ENCODE data around the gene BPIFA2.

The BPIFA2 gene

GRCh38 chr20:33148040-33148439 lies 19.9 kb upstream of the BPIFA2 start:
- Histone ChIP-seq H3K79me2 (ENCODE audit: insufficient read depth, low read length) (no peaks in the 10 kb centered on the region), H3K9me3 (ENCODE audit: insufficient read depth, low read depth, low read length) (no peaks in the 10 kb centered on the region), H3K9ac (ENCODE audit: low read depth, low read length, poor library complexity, severe bottlenecking) (no peak overlapping the region), H3K4me3 (ENCODE audit: low read length, poor library complexity, severe bottlenecking) (no peak overlapping the region), H2AFZ (ENCODE audit: low read length) (no peak overlapping the region), H4K20me1 (ENCODE audit: insufficient read depth, low read length, poor library complexity, severe bottlenecking) (no peaks in the 10 kb centered on the region), H3K9me2 (replicated peaks; ENCODE audit: low read depth, low read length) (no peaks in the 10 kb centered on the region), H3K27me3 (ENCODE audit: insufficient read depth, low read length, poor library complexity, severe bottlenecking) (no peaks in the 10 kb centered on the region), H3K36me3 (ENCODE audit: insufficient read depth, low read length) (no peaks in the 10 kb centered on the region), H3K4me2 (ENCODE audit: low read depth, low read length, poor library complexity, severe bottlenecking) (no peak overlapping the region), H3K4me1 (ENCODE audit: insufficient read depth, low read length, poor library complexity, severe bottlenecking) (no peaks in the 10 kb centered on the region), H3F3A (ENCODE audit: low read depth) (no peaks in the 10 kb centered on the region)
- TF ChIP-seq CTCF (conservative IDR thresholded peaks at IDR 0.05; ENCODE audit: low read length) = no peak
- no peak for TF ChIP-seq EZH2phosphoT487 (IDR thresholded peaks at IDR 0.05; ENCODE audit: borderline replicate concordance)

- Histone ChIP-seq H3K9me2 (replicated peaks; ENCODE audit: low read depth, low read length) (no peaks in the 10 kb centered on the region), H3K36me3 (ENCODE audit: insufficient read depth, low read length) (no peaks in the 10 kb centered on the region), H3K9me3 (ENCODE audit: insufficient read depth, low read depth, low read length) (no peaks in the 10 kb centered on the region), H3K4me2 (ENCODE audit: low read depth, low read length, poor library complexity, severe bottlenecking) (no peak overlapping the region), H3F3A (ENCODE audit: low read depth) (no peaks in the 10 kb centered on the region), H3K4me3 (ENCODE audit: low read length, poor library complexity, severe bottlenecking) (no peak overlapping the region), H3K4me1 (ENCODE audit: insufficient read depth, low read length, poor library complexity, severe bottlenecking) (no peaks in the 10 kb centered on the region), H2AFZ (ENCODE audit: low read length) (no peak overlapping the region), H3K9ac (ENCODE audit: low read depth, low read length, poor library complexity, severe bottlenecking) (no peak overlapping the region), H3K27me3 (ENCODE audit: insufficient read depth, low read length, poor library complexity, severe bottlenecking) (no peaks in the 10 kb centered on the region), H3K79me2 (ENCODE audit: insufficient read depth, low read length) (no peaks in the 10 kb centered on the region), H4K20me1 (ENCODE audit: insufficient read depth, low read length, poor library complexity, severe bottlenecking) (no peaks in the 10 kb centered on the region)
- TF ChIP-seq CTCF (conservative IDR thresholded peaks at IDR 0.05; ENCODE audit: low read length) (no peak), EZH2phosphoT487 (IDR thresholded peaks at IDR 0.05; ENCODE audit: borderline replicate concordance) (no peak)
These were observed 13.7 kb upstream of the BPIFA2 start for GRCh38 chr20:33154252-33154651.

DNA sequence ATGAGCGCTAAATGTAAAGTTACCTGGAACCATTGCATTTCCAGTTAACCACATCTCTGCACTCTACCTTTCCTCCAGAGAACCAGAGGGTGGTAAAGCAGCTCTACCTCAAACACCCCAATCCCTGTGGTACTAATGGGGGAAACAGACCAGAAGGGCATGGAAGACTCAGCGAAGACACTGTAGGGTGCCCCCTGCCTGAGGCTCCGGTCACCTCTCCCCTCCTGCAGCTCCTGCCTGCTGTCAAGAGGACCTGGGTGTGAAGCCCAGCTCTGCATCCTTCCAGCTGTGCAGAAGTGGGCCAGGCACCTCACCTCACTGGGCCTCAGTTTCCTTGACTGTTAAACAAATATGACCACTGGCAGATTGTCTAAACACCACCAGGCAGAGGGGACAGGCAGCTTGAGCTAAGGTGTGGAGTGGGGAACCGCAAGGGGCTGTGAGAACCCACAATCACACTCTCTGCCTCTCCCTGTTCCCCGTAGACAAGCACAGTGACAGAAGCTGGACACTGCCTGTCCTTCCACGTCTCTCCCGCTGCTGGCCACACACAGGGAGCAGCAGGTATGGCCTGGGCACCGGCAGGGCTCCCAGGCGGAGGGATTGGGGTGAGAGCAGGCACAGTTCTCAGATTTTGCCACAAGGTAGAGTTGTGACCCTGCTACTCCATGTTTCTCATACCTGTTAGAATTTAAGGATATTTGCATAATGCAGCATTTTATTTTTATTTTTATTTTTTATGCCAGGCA lies 9.1 kb upstream of the BPIFA2 start:
- Histone ChIP-seq H3K9ac (ENCODE audit: low read depth, low read length, poor library complexity, severe bottlenecking) (no peak overlapping the region), H2AFZ (ENCODE audit: low read length) (no peak overlapping the region), H3K9me2 (replicated peaks; ENCODE audit: low read depth, low read length) (no peaks in the 10 kb centered on the region), H3K27me3 (ENCODE audit: insufficient read depth, low read length, poor library complexity, severe bottlenecking) (no peaks in the 10 kb centered on the region), H4K20me1 (ENCODE audit: insufficient read depth, low read length, poor library complexity, severe bottlenecking) (no peaks in the 10 kb centered on the region), H3K79me2 (ENCODE audit: insufficient read depth, low read length) (no peaks in the 10 kb centered on the region), H3K4me2 (ENCODE audit: low read depth, low read length, poor library complexity, severe bottlenecking) (no peak overlapping the region), H3K4me1 (ENCODE audit: insufficient read depth, low read length, poor library complexity, severe bottlenecking) (no peaks in the 10 kb centered on the region), H3K4me3 (ENCODE audit: low read length, poor library complexity, severe bottlenecking) (no peak overlapping the region), H3K9me3 (ENCODE audit: insufficient read depth, low read depth, low read length) (no peaks in the 10 kb centered on the region), H3K36me3 (ENCODE audit: insufficient read depth, low read length) (no peaks in the 10 kb centered on the region), H3F3A (ENCODE audit: low read depth) (no peaks in the 10 kb centered on the region)
- TF ChIP-seq EZH2phosphoT487 (IDR thresholded peaks at IDR 0.05; ENCODE audit: borderline replicate concordance) = no peak
- no peak for TF ChIP-seq CTCF (conservative IDR thresholded peaks at IDR 0.05; ENCODE audit: low read length)

Data from Loucy (cell line).